Thyroid gland (tissue), 4 donors: ENCODE results near the gene CLMP.
A peak's percentile ranks its signal among the peaks of the same experiment; 100 is the strongest.

Source experiments
- CTCF ChIP-seq, 6 experiments: fragments of 200-600 bp in 3 of 6; fragments of 450-650 bp in 3 of 6; sonication (generic) in 3 of 6; IDR thresholded peaks; one replicate each; pipeline ENCODE4 v1.5.1; 2016 to 2019; ENCODE audit warnings: antibody characterized with exemption in 6 of 6, mild to moderate bottlenecking in 2 of 6, inconsistent platforms in 1 of 6, moderate library complexity in 1 of 6
- POLR2A ChIP-seq, 2 donors: fragments of 450-650 bp; IDR thresholded peaks; one replicate each; pipeline ENCODE4 v1.6.1; 2017; ENCODE audit warnings: antibody characterized with exemption in 2 of 2, mild to moderate bottlenecking in 2 of 2, moderate library complexity in 1 of 2

- TF ChIP-seq CTCF (IDR thresholded peaks at IDR 0.05), result no peak
- peak; percentile 56 to 65 for TF ChIP-seq POLR2A (IDR thresholded peaks at IDR 0.05)
Observed at GRCh38 chr11:123062158-123062891, 132.7 kb downstream of the CLMP start.
